Putamen (tissue), 1 donor: ENCODE measurements around the gene GMCL2.

ENCODE experiments used
- DNase-seq: peaks from one replicate; pipeline ENCODE4 v3.0.0-alpha.2; 2016; ENCODE audit warnings: low spot score

The GMCL2 gene

DNA sequence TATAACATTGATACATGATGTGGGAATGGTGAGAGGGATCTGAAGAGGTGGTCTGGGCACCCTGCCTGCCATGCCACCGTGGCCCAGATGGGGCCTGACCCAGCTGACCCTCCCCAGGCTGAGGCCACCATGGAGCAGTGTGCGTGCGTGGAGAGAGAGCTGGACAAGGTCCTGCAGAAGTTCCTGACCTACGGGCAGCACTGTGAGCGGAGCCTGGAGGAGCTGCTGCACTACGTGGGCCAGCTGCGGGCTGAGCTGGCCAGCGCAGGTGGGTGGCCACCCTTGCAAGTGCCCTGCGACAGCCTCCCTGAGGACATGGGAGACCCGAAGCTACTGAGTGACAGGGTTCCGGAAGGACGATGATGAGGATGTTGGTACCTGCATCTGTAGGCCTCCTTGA, 49.2 kb downstream of the GMCL2 start:
- DNase-seq, result no peak

GRCh38 chr5:178136990-178137389, 50.2 kb downstream of the GMCL2 start:
- DNase-seq, result no peak
